Right cardiac atrium (tissue), 5 donors: ENCODE measurements around the gene HCN4. TPM values are rescaled to one million over a fixed set of nuclear protein-coding genes. Genes with fewer than 3 reads are reported as not detected.

Source experiments
- ATAC-seq, 2 donors: fragments of 200-7000 bp; cut with Tn5 transposase; one replicate each; pipeline versions ENCODE4 v1.8.0 to v1.9.1; 2020; ENCODE audit warnings: moderate library complexity in 2 of 2, mild to moderate bottlenecking in 1 of 2
- DNase-seq, 3 donors: peaks; one replicate each; pipeline ENCODE4 v3.0.0-alpha.2; 2020
- H3K27ac ChIP-seq: one replicate; pipeline ENCODE4 v1.5.1; 2013; ENCODE audit warnings: mild to moderate bottlenecking, low read length, control low read depth, moderate library complexity
- H3K27me3 ChIP-seq: one replicate; pipeline ENCODE4 v1.6.1; 2013; ENCODE audit not compliant: control insufficient read depth, insufficient read depth
- H3K4me1 ChIP-seq: one replicate; pipeline ENCODE4 v1.6.1; 2013; ENCODE audit warnings: low read length; ENCODE audit not compliant: control insufficient read depth, insufficient read depth
- H3K4me3 ChIP-seq: one replicate; pipeline ENCODE4 v1.5.1; 2013; ENCODE audit warnings: low read length, control low read depth
- H3K9me3 ChIP-seq: one replicate; pipeline ENCODE4 v1.6.1; 2013; ENCODE audit warnings: low read length; ENCODE audit not compliant: control insufficient read depth
- WGBS: extraction: QIAGEN DNeasy Blood & Tissue Kit; methylation state at CpG from one replicate; pipeline ENCODE4 v1.1.7; 2013; 5-methylcytosine and 5-hydroxymethylcytosine counted together
- intact Hi-C, 4 donors: fragments of 100-400 bp; cut with DNase I; formaldehyde crosslinking; loops; one replicate each; pipeline versions ENCODE4 v1.11.0 to v1.14.0; 2022 to 2023
- polyA plus RNA-seq: library from polyadenylated mRNA; stranded (reverse); fragments of 200-250 nt; gene quantifications from one replicate; pipeline ENCODE4 v1.2.3, GENCODE V29; 2013
- total RNA-seq, 4 donors: library from RNA; stranded (reverse); fragmentation: NEBNext Ultra II Directional; extraction: Animal tissue kit (Norgen Biotek cat#: 25700); gene quantifications; one replicate each; pipeline ENCODE4 v1.2.1, GENCODE V29; 2021
- donor health status: healthy with polysubstance abuse.
- donor health status: DM: no; HTN: yes; CAD: no.
- donor health status: DM: no; HTN: no; CAD: no.
- donor health status: DM: no; HTN: yes; CAD: no; lungs with severe emphysema.
- donor health status: DM: yes; HTN: yes; CAD: no.

The HCN4 gene
- total and polyA plus RNA-seq, 5 donors = 25.7 to 61.7 (median 46.2) TPM

DNA sequence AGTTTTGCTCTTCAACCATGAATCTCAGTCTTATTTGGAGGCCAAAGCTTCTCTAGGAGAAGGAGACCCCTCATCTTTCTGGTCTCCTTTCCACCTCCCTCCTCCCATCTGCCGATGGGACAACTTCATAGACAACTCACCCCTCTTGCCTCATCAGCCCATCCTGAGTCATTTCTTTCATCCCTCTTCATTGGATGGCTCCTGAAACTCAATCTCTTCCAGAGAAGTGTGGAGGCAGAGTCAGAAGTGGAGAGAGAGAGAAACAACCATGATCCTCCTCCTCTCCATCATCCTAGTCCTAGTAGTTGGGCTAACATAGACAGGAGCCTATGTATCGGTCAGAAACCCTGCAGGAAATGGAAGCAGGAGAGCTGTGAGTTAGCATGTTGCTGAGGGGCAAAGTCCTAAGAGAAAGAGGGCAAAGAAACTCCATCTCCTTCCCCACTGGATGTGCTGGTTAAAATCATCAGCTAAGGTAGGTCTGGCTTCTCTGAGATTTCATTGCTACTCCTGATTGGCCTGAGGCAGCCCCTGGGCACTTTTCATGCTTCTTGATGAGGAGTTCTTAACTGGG, 21.3 kb upstream of the HCN4 start:
- H3K4me1 ChIP-seq = peaks cover 3% of the 10 kb centered on the region
- intact Hi-C loops = no loop called here
- H3K27me3 ChIP-seq = no peaks in the 10 kb centered on the region
- no peak overlapping the region for H3K4me3 ChIP-seq
- ATAC-seq (no peak), DNase-seq (no peak)
- H3K27ac ChIP-seq = peak overlapping the region; percentile 62
- H3K9me3 ChIP-seq = no peaks in the 10 kb centered on the region
- WGBS = 60% methylated on average over 2 of the region's 2 CpGs

DNA sequence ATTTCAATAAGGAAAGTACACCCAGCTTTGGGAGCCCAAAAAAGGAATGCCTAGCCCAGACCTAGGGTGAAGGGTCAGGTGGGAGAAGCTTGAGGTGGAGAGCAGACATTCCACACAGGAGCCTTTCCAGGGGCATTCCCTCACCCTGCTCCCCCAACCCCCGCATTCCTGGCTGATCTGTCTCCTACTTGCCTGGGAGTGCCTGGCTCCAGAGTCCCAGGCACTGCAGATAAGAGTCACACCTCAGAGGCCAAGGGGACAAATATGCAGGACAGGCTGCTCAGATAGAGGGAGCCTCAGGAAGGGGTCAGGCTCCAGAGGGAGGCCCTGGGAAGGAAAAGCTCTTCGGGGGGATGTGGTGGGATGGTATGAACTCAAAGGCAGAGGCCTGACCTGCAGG, 20.8 kb upstream of the HCN4 start:
- H3K27ac ChIP-seq = peak overlapping the region; percentile 62
- ATAC-seq (peak; percentile 72), DNase-seq (peak in 1 of 3 donors; percentile 65)
- WGBS = 25% methylated on average over 2 of the region's 2 CpGs
- peaks cover 2% of the 10 kb centered on the region for H3K4me1 ChIP-seq
- H3K9me3 ChIP-seq = no peaks in the 10 kb centered on the region
- H3K27me3 ChIP-seq = no peaks in the 10 kb centered on the region
- H3K4me3 ChIP-seq = no peak overlapping the region
- intact Hi-C loops = no loop called here

DNA sequence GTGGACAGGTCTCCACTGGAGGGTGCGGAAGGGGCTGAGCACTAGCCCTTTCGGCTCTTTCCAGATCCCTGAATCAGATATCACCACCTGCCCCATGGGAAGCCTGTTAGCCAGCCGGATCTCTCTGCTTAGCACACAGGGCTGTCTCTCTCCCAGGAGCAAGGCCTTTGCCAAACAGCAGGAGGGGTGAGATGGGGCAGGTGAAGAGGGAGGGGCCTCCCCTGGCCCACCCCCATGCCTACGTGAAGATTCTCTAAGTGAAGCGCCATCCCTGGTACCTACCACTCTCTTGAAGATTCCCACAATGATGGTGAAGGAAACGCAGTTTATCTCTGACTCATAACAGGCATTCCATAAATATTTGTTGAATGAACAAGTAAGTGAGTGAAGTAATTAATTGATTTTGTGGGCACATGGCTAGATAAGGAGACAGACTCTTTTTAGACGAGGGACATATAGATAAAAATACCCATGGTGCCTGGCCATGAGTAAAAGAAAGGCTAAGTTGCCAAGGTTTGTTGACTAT, 19.6 kb upstream of the HCN4 start:
- intact Hi-C loops = no loop called here
- WGBS = 35% methylated on average over 7 of the region's 7 CpGs
- H3K27me3 ChIP-seq = no peaks in the 10 kb centered on the region
- ATAC-seq (peak; percentile 37 to 51), DNase-seq (no peak)
- H3K4me3 ChIP-seq = no peak overlapping the region
- H3K27ac ChIP-seq = peak overlapping the region; percentile 10
- H3K9me3 ChIP-seq = no peaks in the 10 kb centered on the region
- peaks cover 2% of the 10 kb centered on the region for H3K4me1 ChIP-seq

DNA sequence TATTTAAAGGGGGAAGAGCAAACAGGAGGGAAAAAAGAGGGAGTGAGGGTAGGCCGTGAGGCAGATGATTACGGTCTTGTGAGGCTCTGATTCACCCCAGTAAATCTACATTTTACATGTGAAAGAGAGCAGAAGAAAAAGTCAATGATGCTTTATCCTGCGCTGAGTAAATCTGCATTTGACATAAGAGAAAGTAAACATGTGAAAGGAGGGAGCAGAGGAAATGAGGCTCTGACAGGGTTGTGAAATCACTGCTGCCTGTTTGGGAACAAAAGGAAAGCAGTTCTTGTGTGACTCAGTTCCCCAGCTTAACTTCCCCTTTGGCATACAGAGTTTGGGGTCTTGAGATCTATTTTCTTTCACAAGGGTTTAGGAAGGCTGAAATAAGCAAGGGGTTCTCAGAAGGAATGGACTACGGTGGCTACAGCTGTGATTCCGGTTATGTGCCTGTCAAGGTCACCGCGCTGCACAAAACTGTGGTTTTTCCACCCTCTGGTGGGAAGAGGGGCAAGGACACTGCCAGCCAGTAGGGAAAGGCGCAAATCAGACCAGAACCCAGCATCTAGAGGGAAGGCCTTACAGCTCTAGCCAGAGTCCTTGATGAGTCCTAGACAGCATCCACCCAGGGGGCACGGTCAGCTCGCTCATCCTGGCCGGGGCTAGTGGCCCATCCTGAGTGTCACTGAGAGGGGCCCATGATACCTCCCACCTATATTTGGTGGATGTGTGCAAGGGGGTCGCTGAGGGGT, 18.9 kb upstream of the HCN4 start:
- peak overlapping the region; percentile 10 for H3K27ac ChIP-seq
- peak in 1 of 2 donors; percentile 4 for ATAC-seq

DNA sequence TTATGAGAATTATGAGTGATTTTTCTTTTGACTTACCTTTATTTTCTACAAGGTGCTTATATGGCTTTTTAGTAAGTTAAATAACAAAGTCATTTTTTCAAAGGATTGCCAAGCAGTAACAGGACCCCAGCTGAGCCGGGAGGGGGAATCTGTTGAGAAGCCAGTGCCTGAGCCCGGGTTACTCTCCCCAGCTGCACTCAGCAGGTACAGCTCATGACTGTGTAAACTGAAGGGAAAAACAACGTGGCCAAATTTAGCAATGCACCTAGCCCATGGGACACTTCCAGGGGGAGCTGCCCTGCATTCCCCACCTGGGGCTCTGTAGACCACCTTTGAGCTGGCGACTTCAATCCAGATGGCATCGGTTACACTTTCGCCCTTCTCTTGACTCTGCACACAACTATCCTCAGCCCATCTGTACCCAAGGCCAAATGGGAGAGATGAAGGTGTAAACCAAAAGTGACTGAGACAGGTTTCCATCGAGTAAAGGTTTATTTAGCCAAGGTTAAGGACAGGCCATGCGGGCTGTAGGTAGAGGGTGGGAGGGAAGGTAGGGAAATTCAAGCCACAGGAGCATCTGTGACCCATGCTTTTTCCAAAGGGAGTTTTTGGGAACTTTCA, 18.2 kb upstream of the HCN4 start:
- 64% methylated on average over 8 of the region's 8 CpGs for WGBS
- H3K27me3 ChIP-seq = no peaks in the 10 kb centered on the region
- DNase-seq (no peak), ATAC-seq (no peak)
- intact Hi-C loops = no loop called here
- no peak overlapping the region for H3K27ac ChIP-seq
- H3K4me1 ChIP-seq = peaks cover 2% of the 10 kb centered on the region
- no peak overlapping the region for H3K4me3 ChIP-seq
- H3K9me3 ChIP-seq = no peaks in the 10 kb centered on the region

More for the DNA sequence above, 18.9 kb upstream of the HCN4 start:
- intact Hi-C loops = no loop called here
- WGBS = 65% methylated on average over 12 of the region's 12 CpGs
- no peaks in the 10 kb centered on the region for H3K27me3 ChIP-seq
- no peak for DNase-seq
- H3K4me3 ChIP-seq = no peak overlapping the region
- no peaks in the 10 kb centered on the region for H3K9me3 ChIP-seq
- H3K4me1 ChIP-seq = peaks cover 2% of the 10 kb centered on the region

DNA sequence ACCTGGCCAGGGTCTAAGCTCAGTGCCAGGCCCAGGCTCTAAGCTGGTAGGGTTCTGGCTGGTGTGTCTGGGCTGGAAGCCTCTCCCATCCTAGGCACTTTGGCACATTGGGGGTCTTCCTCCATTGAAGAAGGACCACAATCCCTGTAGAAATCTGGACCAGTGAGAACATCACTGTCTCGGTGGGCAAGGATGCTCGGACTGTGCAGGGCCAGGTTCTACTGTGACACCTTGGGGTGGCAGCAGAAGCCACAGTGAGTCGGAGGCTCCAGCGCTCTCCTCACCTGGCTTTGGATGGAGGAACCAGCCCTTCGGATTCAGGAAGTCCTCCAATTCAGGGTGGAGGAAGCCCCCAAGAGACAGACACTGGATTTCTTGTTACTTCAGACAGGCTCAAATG, 17.5 kb upstream of the HCN4 start:
- Histone ChIP-seq H3K27me3 (no peaks in the 10 kb centered on the region), H3K27ac (no peak overlapping the region), H3K9me3 (no peaks in the 10 kb centered on the region), H3K4me1 (peaks cover 2% of the 10 kb centered on the region), H3K4me3 (no peak overlapping the region)
- DNase-seq (no peak), ATAC-seq (no peak)
- 88% methylated on average over 5 of the region's 5 CpGs for WGBS
- intact Hi-C loops = no loop called here

DNA sequence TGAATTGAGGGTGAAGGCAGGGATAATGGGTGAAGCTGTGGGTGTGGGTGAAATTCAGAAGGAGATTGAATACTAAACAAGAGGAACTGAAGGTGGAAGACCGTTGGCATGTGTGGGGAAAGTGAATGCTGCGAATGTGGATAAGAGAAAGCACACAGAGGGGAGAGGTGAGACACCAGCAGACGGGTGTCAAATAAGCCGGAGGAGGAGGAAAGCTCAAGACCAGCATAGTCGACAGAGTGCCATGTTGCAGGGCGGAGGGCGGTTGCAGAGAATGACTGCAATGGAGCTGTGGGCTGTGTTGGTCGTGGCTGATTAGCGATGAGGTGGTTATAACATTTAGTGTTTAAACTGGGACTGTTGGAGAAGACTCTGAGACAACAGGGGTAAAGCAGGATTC, 16.4 kb upstream of the HCN4 start:
- DNase-seq (no peak), ATAC-seq (no peak)
- Histone ChIP-seq H3K27ac (peak overlapping the region; percentile 54), H3K9me3 (peaks cover 2% of the 10 kb centered on the region), H3K27me3 (no peaks in the 10 kb centered on the region), H3K4me3 (no peak overlapping the region), H3K4me1 (peaks cover 2% of the 10 kb centered on the region)
- 68% methylated on average over 9 of the region's 9 CpGs for WGBS
- intact Hi-C loops = no loop called here

DNA sequence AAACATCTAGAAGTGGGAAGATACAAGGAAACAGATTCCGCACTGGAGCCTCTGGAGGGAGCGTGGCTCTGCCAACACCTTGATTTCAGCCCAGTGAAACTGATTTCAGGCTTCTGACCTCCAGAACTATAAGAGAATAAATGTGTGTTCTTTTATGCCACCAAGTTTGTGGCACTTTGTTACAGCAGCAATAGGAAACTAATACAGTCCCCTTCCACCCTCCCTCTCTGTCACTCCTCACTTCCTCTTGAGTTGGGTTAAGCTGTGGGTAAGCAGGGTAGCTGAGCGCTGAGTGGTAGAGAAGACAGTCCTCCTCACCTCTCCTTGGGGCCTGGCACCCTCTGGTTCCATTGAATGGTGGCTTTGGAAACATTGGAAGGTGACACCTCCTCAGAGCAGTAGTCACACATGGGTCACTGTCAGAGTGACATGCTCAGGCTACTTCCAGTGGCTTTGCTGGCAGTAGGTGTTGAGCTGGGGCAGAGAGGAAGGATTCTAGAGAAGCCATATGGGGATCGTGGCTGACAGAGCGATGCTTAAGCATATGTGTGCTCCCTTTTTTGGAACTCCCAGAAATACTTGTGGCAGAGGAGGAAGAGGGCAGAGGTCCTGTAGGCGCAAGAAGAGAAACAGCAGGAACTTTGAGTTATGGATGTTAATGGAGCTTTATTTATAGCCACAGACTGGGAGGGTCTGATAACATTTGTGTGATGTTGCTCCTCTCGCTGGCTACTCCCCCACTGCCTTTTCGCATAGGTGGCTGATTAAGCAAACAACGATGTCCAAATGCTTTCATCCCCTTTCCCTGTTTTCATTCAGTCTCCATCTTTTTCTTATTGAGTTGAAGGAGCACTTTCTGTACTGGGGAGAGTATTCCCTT, 14.8 kb upstream of the HCN4 start:
- Histone ChIP-seq H3K4me3 (no peak overlapping the region), H3K4me1 (peaks cover 2% of the 10 kb centered on the region), H3K9me3 (peaks cover 2% of the 10 kb centered on the region), H3K27ac (peak overlapping the region; percentile 88), H3K27me3 (no peaks in the 10 kb centered on the region)
- no peak for DNase-seq
- intact Hi-C loops = no loop called here
- WGBS = 47% methylated on average over 9 of the region's 9 CpGs
- ATAC-seq = peak; percentile 37 to 47

DNA sequence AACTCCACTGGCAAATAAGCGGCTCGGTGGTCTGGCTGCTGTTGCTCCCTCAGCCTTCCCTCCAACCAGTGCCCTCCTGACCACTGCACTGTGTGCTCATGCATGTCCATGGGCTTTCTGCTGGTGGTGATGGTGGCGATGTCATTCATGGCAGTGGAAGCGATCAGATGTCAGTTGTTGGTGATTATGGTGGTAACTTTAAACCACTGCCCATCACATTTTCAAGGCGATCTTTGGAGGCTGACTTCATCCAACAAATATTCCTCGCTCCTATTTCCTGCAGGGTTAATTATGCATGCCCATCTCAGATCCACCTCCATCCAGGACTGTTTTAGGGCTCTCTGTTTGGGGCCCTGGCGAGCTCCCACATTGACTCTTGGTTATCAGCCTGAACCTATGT, 13.4 kb upstream of the HCN4 start:
- peaks cover 2% of the 10 kb centered on the region for H3K9me3 ChIP-seq
- no peak for ATAC-seq
- no peak for DNase-seq
- 83% methylated on average over 7 of the region's 7 CpGs for WGBS
- no peak overlapping the region for H3K27ac ChIP-seq
- no peak overlapping the region for H3K4me3 ChIP-seq
- intact Hi-C loops = no loop called here
- H3K4me1 ChIP-seq = peaks cover 2% of the 10 kb centered on the region
- H3K27me3 ChIP-seq = no peaks in the 10 kb centered on the region

DNA sequence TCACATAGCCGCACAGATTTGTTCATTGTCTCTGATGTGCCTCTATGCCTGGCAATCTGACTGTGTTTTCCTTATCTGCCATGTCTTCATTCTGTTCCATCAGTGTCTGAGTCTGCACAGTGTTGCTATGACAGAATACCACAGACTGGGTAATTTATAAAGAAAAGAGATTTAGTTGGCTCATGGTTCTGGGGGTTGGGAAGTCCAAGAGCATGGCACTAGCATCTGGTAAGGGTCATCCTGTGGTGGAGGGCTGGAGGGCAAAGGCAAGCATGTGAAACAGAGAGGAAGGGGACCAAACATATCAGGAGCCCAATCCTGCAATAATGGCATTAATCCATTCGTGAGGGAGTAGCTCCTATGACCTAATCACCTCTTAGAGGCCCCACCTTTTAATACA, 11.9 kb upstream of the HCN4 start:
- DNase-seq (no peak), ATAC-seq (no peak)
- 65% methylated on average over 2 of the region's 2 CpGs for WGBS
- peaks cover 2% of the 10 kb centered on the region for H3K9me3 ChIP-seq
- H3K27ac ChIP-seq = no peak overlapping the region
- no peak overlapping the region for H3K4me3 ChIP-seq
- intact Hi-C loops = no loop called here
- no peaks in the 10 kb centered on the region for H3K4me1 ChIP-seq
- no peaks in the 10 kb centered on the region for H3K27me3 ChIP-seq
